ENCODE measurements around the gene IPO13.
A peak's percentile ranks its signal among the peaks of the same experiment; 100 is the strongest.

Gene IPO13

DNA sequence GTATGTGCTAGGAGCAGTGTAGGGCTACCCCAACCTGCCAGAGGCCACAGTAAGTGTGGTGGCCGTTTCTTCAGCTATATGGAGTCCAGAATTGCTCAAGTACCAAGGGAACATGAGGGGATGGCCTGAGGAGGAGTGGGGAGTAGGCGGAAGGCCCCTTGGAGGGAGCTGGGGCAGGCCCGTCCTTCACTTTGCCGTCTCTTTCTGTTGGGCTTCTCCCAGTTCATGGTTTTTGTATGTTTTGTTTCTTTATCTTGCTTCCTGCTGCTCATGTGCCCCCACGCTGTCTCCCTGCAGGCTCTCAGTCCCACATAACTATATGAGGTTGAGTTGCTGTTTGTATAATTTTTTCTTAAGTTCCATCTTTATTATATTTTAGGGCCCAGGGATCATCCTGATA is 17.1 kb downstream of the IPO13 start:
- ATAC-seq (ENCODE audit: insufficient read depth, low read depth) (no peak), DNase-seq (no peak)
- H3K4me3 ChIP-seq (ENCODE audit: low read depth in 1 of 2, low read length in 2 of 2), result no peak overlapping the region
- TF ChIP-seq, protein P1, sequence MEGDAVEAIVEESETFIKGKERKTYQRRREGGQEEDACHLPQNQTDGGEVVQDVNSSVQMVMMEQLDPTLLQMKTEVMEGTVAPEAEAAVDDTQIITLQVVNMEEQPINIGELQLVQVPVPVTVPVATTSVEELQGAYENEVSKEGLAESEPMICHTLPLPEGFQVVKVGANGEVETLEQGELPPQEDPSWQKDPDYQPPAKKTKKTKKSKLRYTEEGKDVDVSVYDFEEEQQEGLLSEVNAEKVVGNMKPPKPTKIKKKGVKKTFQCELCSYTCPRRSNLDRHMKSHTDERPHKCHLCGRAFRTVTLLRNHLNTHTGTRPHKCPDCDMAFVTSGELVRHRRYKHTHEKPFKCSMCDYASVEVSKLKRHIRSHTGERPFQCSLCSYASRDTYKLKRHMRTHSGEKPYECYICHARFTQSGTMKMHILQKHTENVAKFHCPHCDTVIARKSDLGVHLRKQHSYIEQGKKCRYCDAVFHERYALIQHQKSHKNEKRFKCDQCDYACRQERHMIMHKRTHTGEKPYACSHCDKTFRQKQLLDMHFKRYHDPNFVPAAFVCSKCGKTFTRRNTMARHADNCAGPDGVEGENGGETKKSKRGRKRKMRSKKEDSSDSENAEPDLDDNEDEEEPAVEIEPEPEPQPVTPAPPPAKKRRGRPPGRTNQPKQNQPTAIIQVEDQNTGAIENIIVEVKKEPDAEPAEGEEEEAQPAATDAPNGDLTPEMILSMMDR (IDR thresholded peaks at IDR 0.05; ENCODE audit: borderline replicate concordance, extremely low read depth, low read length, poor library complexity, severe bottlenecking), result no peak
- no peak for TF ChIP-seq EZH2 (IDR thresholded peaks at IDR 0.05; ENCODE audit: borderline replicate concordance, low read depth, low read length, severe bottlenecking)
- no peak overlapping the region for H3K9ac ChIP-seq (ENCODE audit: low read depth, low read length)
- H3K27me3 ChIP-seq (ENCODE audit: insufficient read depth, low read length, poor library complexity), result no peaks in the 10 kb centered on the region
- no peaks in the 10 kb centered on the region for H3K79me2 ChIP-seq (ENCODE audit: insufficient read depth, low read length)
- H3K4me1 ChIP-seq (ENCODE audit: insufficient read depth, low read length), result no peaks in the 10 kb centered on the region
- H3K36me3 ChIP-seq (ENCODE audit: insufficient read depth, low read length), result peaks cover 25% of the 10 kb centered on the region
- 0 out of 2 replicates have a peak, but pooled peaks cover 3% of the 10 kb centered on the region for H4K20me1 ChIP-seq (ENCODE audit: insufficient read depth, low read length)
- no peak overlapping the region for H3K4me2 ChIP-seq (ENCODE audit: insufficient read depth, low read length)
- H2AFZ ChIP-seq (ENCODE audit: low read depth, low read length), result no peak overlapping the region
- H3K9me3 ChIP-seq (ENCODE audit: insufficient read depth, low read length, severe bottlenecking), result no peaks in the 10 kb centered on the region
- no peak overlapping the region for H3K27ac ChIP-seq (ENCODE audit: low read length)

DNA sequence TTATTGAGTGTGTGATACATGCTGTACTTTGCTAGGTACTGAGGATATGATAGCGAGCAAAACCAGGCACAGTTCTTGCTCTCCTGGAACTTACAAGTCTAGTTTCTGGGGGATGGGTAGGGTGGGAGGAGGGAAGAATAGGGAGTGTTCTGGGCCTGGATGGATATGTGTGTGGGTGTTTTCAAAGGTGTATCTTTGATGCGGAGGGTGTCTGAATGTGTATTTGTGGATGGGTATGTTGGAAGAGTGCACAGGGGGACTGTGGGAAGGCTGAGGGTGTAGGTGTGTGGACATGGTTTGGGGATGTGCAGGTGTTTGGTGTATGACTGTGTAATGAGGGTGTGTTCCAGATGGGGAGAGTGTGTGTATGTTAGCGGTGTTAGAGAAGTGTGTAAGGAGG is 18.6 kb downstream of the IPO13 start:
- no peak for ATAC-seq (ENCODE audit: insufficient read depth, low read depth)

DNA sequence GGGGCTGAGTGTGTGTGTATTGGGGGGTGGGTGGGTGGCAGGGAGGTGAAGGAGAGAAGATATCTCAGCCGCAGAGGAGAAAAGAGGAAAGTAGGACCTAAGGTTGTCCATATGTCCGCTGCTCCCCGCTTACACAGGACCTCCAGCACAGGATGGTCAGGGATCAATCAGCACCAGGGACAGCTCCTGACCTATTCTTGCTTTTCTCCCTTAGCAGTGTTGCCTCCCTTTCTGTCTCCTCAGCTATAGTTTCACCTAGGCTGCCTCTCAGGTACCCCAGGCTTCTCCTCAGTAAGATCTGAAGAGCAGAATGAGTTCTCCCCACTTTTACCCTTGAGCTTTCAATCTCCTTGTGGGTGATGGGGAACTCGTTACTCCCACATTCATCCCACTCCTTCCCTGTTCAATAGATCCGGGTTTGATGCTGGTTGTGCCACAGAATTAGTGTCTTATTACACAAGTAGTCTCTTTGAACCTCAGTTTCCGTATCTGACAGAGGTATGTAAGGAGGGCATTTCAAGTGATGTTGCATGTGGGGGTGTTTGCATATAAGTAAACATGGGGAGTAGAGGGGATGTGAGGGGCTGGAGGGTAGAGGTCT is 21.7 kb downstream of the IPO13 start:
- no peak for ATAC-seq (ENCODE audit: insufficient read depth, low read depth)

More for the DNA sequence above, 18.6 kb downstream of the IPO13 start:
- peaks cover 24% of the 10 kb centered on the region for H3K36me3 ChIP-seq (ENCODE audit: insufficient read depth, low read length)
- no peak overlapping the region for H3K27ac ChIP-seq (ENCODE audit: low read length)
- no peak for DNase-seq
- H3K4me1 ChIP-seq (ENCODE audit: insufficient read depth, low read length), result peaks cover 9% of the 10 kb centered on the region
- H2AFZ ChIP-seq (ENCODE audit: low read depth, low read length), result no peak overlapping the region
- 0 out of 2 replicates have a peak, but pooled peaks cover 3% of the 10 kb centered on the region for H4K20me1 ChIP-seq (ENCODE audit: insufficient read depth, low read length)
- no peak overlapping the region for H3K4me2 ChIP-seq (ENCODE audit: insufficient read depth, low read length)
- H3K9me3 ChIP-seq (ENCODE audit: insufficient read depth, low read length, severe bottlenecking), result no peaks in the 10 kb centered on the region
- peaks cover 5% of the 10 kb centered on the region for H3K79me2 ChIP-seq (ENCODE audit: insufficient read depth, low read length)
- TF ChIP-seq EZH2 (IDR thresholded peaks at IDR 0.05; ENCODE audit: borderline replicate concordance, low read depth, low read length, severe bottlenecking), result no peak
- TF ChIP-seq, protein P1 (IDR thresholded peaks at IDR 0.05; ENCODE audit: borderline replicate concordance, extremely low read depth, low read length, poor library complexity, severe bottlenecking), result no peak
- H3K9ac ChIP-seq (ENCODE audit: low read depth, low read length), result no peak overlapping the region
- H3K4me3 ChIP-seq (ENCODE audit: low read depth in 1 of 2, low read length in 2 of 2), result no peak overlapping the region
- no peaks in the 10 kb centered on the region for H3K27me3 ChIP-seq (ENCODE audit: insufficient read depth, low read length, poor library complexity)

More for the DNA sequence above, 21.7 kb downstream of the IPO13 start:
- peaks cover 15% of the 10 kb centered on the region for H3K79me2 ChIP-seq (ENCODE audit: insufficient read depth, low read length)
- H3K4me3 ChIP-seq (ENCODE audit: low read depth in 1 of 2, low read length in 2 of 2), result no peak overlapping the region
- peaks cover 25% of the 10 kb centered on the region for H3K4me1 ChIP-seq (ENCODE audit: insufficient read depth, low read length)
- TF ChIP-seq, protein P1 (IDR thresholded peaks at IDR 0.05; ENCODE audit: borderline replicate concordance, extremely low read depth, low read length, poor library complexity, severe bottlenecking), result no peak
- no peak for TF ChIP-seq EZH2 (IDR thresholded peaks at IDR 0.05; ENCODE audit: borderline replicate concordance, low read depth, low read length, severe bottlenecking)
- H3K9me3 ChIP-seq (ENCODE audit: insufficient read depth, low read length, severe bottlenecking), result no peaks in the 10 kb centered on the region
- H3K9ac ChIP-seq (ENCODE audit: low read depth, low read length), result no peak overlapping the region
- peak; percentile 59 for DNase-seq
- H2AFZ ChIP-seq (ENCODE audit: low read depth, low read length), result no peak overlapping the region
- peaks cover 14% of the 10 kb centered on the region; the same call in 1 of the 2 replicates for H3K36me3 ChIP-seq (ENCODE audit: insufficient read depth, low read length)
- H3K27me3 ChIP-seq (ENCODE audit: insufficient read depth, low read length, poor library complexity), result no peaks in the 10 kb centered on the region
- H3K27ac ChIP-seq (ENCODE audit: low read length), result no peak overlapping the region
- H3K4me2 ChIP-seq (ENCODE audit: insufficient read depth, low read length), result no peak overlapping the region
- 0 out of 2 replicates have a peak, but pooled peaks cover 3% of the 10 kb centered on the region for H4K20me1 ChIP-seq (ENCODE audit: insufficient read depth, low read length)
